ENCODE results near the gene FMNL3. TPM values are rescaled to one million over a fixed set of nuclear protein-coding genes. Genes with fewer than 3 reads are reported as not detected.
"Not testable (repeated sequence)": the region's sequence is repeated elsewhere in the genome, so short reads cannot be mapped to it uniquely, and the experiment has no call there.

The FMNL3 gene
- total RNA-seq, 4 donors from 2014 or later = 3.2 to 8.4 (median 6.7) TPM

DNA sequence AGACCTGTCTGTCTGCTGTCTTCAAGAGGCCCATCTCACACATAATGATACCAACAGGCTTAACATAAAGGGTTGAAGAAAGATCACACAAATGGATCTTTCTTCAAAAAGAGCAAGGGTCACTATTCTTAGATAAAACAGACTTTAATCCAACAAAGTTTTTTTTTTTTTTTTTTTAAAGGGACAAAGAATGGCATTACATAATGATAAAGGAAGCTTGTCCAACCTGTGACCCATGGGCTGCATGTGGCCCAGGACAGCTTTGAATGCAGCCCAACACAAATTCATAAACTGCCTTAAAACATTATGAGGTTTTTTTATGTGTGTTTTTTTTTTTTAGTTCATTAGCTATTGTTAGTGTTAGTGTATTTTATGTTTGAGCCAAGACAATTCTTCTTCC, 95.0 kb downstream of the FMNL3 start:
- H3K36me3 ChIP-seq = no peaks in the 10 kb centered on the region
- no peak for TF ChIP-seq POLR2AphosphoS5 (IDR thresholded peaks at IDR 0.05)
- no peak for TF ChIP-seq POLR2A (IDR thresholded peaks at IDR 0.05)
- TF ChIP-seq, protein P1, sequence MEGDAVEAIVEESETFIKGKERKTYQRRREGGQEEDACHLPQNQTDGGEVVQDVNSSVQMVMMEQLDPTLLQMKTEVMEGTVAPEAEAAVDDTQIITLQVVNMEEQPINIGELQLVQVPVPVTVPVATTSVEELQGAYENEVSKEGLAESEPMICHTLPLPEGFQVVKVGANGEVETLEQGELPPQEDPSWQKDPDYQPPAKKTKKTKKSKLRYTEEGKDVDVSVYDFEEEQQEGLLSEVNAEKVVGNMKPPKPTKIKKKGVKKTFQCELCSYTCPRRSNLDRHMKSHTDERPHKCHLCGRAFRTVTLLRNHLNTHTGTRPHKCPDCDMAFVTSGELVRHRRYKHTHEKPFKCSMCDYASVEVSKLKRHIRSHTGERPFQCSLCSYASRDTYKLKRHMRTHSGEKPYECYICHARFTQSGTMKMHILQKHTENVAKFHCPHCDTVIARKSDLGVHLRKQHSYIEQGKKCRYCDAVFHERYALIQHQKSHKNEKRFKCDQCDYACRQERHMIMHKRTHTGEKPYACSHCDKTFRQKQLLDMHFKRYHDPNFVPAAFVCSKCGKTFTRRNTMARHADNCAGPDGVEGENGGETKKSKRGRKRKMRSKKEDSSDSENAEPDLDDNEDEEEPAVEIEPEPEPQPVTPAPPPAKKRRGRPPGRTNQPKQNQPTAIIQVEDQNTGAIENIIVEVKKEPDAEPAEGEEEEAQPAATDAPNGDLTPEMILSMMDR (IDR thresholded peaks at IDR 0.05) = no peak
- TF ChIP-seq EP300 (IDR thresholded peaks at IDR 0.05) = no peak
- no peaks in the 10 kb centered on the region for H3K9me3 ChIP-seq
- no peaks in the 10 kb centered on the region for H3K4me1 ChIP-seq
- no peak overlapping the region for H3K27ac ChIP-seq
- no peak for DNase-seq (ENCODE audit: low spot score in 2 of 2)
- H3K27me3 ChIP-seq = no peaks in the 10 kb centered on the region
- H3K4me3 ChIP-seq = no peak overlapping the region

DNA sequence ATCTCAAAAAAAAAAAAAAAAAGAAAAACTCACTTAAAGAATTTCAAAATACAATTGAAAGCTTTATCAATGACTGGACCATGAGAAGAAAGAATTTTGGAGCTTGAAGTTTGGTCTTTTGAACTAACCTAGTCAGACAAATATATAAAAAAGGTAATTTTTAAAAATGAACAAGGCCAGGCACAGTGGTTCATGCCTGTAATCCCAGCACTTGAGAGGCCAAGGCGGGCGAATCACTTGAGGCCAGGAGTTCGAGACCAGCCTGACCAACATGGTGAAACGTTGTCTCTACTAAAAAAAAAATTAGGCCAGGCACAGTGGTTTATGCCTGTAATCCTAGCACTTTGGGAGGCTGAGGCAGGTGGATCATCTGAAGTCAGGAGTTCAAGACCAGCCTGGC, 96.4 kb downstream of the FMNL3 start:
- not testable (repeated sequence) for H3K36me3 ChIP-seq; H3K27ac ChIP-seq; H3K27me3 ChIP-seq; DNase-seq (ENCODE audit: low spot score in 2 of 2); H3K9me3 ChIP-seq; H3K4me3 ChIP-seq; H3K4me1 ChIP-seq
- 97% methylated on average over 4 of the region's 4 CpGs for WGBS

DNA sequence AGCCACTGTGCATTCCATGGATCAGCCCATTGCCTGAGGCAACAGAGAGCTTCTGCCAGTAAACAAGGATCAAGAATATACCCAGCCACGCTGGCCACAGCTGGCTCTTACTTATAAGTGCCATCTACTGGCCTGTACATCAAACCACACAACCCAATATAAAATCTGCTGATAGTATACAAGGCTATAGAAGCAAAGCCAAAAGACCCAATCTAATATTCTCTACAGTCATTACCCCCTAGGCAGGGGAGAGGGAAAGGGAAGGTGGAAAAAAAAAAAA, 97.4 kb downstream of the FMNL3 start:
- no peaks in the 10 kb centered on the region for H3K4me1 ChIP-seq
- no peaks in the 10 kb centered on the region for H3K9me3 ChIP-seq
- no peak overlapping the region for H3K4me3 ChIP-seq
- WGBS = 75% methylated on average over 1 of the region's 1 CpG
- H3K27me3 ChIP-seq = no peaks in the 10 kb centered on the region
- no peaks in the 10 kb centered on the region for H3K36me3 ChIP-seq
- no peak for DNase-seq (ENCODE audit: low spot score in 2 of 2)
- TF ChIP-seq POLR2AphosphoS5 (IDR thresholded peaks at IDR 0.05) = no peak
- no peak for TF ChIP-seq POLR2A (IDR thresholded peaks at IDR 0.05)
- TF ChIP-seq, protein P1 (IDR thresholded peaks at IDR 0.05) = no peak
- no peak for TF ChIP-seq EP300 (IDR thresholded peaks at IDR 0.05)
- H3K27ac ChIP-seq = no peak overlapping the region

DNA sequence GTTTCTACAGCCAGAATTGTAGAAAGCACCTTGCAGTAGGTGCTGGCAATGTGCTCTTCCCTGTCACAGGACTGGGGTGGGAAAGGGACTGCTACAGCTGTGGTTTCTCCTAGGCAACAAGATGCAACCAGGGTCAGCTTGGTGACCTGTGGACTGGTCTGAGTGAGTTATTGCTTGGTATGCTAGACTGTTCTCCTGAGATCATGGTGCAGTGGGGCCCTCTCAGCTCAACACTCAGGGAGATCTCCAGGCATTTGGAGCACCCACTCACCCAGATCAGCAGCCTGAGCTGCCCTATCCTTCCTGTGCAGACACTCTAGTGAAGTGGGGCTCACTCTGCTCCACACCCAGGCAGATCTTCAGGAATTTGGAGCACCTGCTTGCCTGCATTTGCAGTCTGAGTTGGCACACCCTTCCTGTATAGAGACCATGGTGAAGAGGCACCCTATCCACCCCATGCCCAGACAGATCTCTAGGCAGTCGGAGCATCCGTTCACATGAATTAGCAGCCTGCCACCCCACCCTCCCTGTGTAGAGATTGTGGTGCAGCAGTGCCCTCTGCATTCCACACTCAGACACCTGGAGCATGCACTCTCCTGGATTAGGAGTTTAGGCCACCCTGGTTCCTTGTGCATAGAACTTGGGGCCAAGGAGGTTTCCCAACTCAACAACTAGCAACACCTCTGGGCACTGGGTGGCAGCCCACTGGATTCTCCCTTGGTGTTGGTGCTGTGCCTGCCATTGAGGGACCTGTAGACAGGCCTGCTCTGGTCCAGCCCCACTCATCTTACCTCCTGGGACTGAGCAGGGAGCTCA, 97.9 kb downstream of the FMNL3 start:
- TF ChIP-seq POLR2AphosphoS5 (IDR thresholded peaks at IDR 0.05) (no peak), EP300 (IDR thresholded peaks at IDR 0.05) (no peak), POLR2A (IDR thresholded peaks at IDR 0.05) (no peak)
- TF ChIP-seq, protein P1 (IDR thresholded peaks at IDR 0.05) = no peak
- H3K27ac ChIP-seq = no peak overlapping the region

DNA sequence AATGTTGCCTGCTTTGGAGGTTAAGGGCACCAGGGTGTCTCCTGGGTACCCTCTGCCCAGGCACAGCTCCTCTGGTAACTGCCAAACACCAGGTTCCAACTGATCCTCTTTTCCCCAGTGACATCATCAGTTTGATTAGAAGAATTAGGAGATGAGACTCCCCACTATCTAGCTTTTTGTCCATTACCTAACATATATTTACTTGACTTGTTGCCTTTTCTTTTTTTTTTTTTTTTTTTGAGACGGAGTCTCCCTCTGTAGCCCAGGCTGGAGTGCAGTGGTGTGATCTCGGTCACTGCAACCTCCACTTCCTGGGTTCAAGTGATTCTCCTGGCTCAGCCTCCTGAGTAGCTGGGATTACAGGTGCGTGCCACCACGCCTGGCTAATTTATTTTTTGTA, 101.7 kb downstream of the FMNL3 start, which contains the start of gene FAM186B:
TSS of gene FAM186B (minus strand) at position 101 of the 400 bp plus-strand sequence. CDS start 162 bp downstream, outside the sequence.
- DNase-seq (ENCODE audit: low spot score in 2 of 2); H3K27me3 ChIP-seq; H3K4me1 ChIP-seq; H3K9me3 ChIP-seq; H3K27ac ChIP-seq; H3K36me3 ChIP-seq; H3K4me3 ChIP-seq: not testable (repeated sequence)
- 100% methylated on average over 4 of the region's 4 CpGs for WGBS

More for the DNA sequence above, 97.9 kb downstream of the FMNL3 start:
- Histone ChIP-seq H3K27me3 (no peaks in the 10 kb centered on the region), H3K4me3 (no peak overlapping the region), H3K4me1 (no peaks in the 10 kb centered on the region), H3K9me3 (no peaks in the 10 kb centered on the region), H3K36me3 (no peaks in the 10 kb centered on the region)
- no CpG with 5 or more reads among the region's 2 CpGs for WGBS
- no peak for DNase-seq (ENCODE audit: low spot score in 2 of 2)

DNA sequence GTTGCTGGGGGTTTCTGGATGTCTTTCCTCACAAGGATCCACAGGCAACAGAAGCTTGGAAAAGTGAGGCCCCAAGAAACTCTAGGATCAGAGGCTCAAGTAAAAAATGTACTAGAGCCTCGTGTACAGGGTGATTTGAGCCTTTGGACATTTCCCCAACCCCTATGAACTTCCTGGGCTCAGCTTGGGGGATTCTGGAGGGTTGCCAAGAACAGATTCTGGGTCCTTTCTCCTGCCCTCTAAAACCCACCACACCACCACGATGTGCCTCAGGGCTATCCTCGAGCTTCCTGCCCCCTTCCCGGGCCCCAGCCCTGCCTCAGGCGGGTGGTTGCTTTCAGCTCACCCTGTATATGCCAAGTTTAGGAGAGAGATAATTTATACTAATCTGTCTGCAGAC, 102.3 kb downstream of the FMNL3 start:
- no peak for DNase-seq (ENCODE audit: low spot score in 2 of 2)
- Histone ChIP-seq H3K27me3 (no peaks in the 10 kb centered on the region), H3K36me3 (peaks cover 3% of the 10 kb centered on the region), H3K4me3 (no peak overlapping the region), H3K4me1 (no peaks in the 10 kb centered on the region), H3K27ac (no peak overlapping the region), H3K9me3 (no peaks in the 10 kb centered on the region)
- TF ChIP-seq POLR2AphosphoS5 (IDR thresholded peaks at IDR 0.05) (no peak), POLR2A (IDR thresholded peaks at IDR 0.05) (no peak), EP300 (IDR thresholded peaks at IDR 0.05) (no peak)
- TF ChIP-seq, protein P1 (IDR thresholded peaks at IDR 0.05) = no peak
- 67% methylated on average over 5 of the region's 5 CpGs for WGBS
